GM12892 (cell line): ENCODE results near the gene RAB25.
"Not testable (repeated sequence)": the region's sequence is repeated elsewhere in the genome, so short reads cannot be mapped to it uniquely, and the experiment has no call there.

Experiments
- DNase-seq: peaks from one replicate; pipeline ENCODE4 v3.0.0; 2011; ENCODE audit not compliant: insufficient read length
- FAIRE-seq: peaks from 2 replicates; lab custom pipeline; 2011; peaks lifted over from hg19 to GRCh38; lab: Jason Lieb, UNC
- POLR2A ChIP-seq: IDR thresholded peaks from 2 replicates; pipeline ENCODE4 v1.6.1; 2011; ENCODE audit warnings: low read depth, low read length, control low read depth
- POLR2AphosphoS5 ChIP-seq: IDR thresholded peaks from 2 replicates; pipeline ENCODE4 v1.6.1; 2011; ENCODE audit warnings: low read depth, low read length, control low read depth
- TAF1 ChIP-seq: IDR thresholded peaks from 2 replicates; pipeline ENCODE4 v1.6.1; 2011; ENCODE audit warnings: low read depth, mild to moderate bottlenecking, control low read depth, low read length, borderline replicate concordance

The RAB25 gene

GRCh38 chr1:156056326-156056849, 4.6 kb upstream of the RAB25 start:
- TF ChIP-seq POLR2A (no peak), TAF1 (no peak), POLR2AphosphoS5 (no peak)
- FAIRE-seq (no peak), DNase-seq (no peak)

GRCh38 chr1:156062189-156062588, 1.2 kb downstream of the RAB25 start:
- TF ChIP-seq POLR2A, result no peak
- TF ChIP-seq TAF1, result no peak
- no peak for TF ChIP-seq POLR2AphosphoS5
- DNase-seq (no peak), FAIRE-seq (no peak)

GRCh38 chr1:156063997-156064285, 3.0 kb downstream of the RAB25 start:
- FAIRE-seq, result no peak
- TF ChIP-seq POLR2AphosphoS5 (no peak), POLR2A (no peak), TAF1 (no peak)
- no peak for DNase-seq

GRCh38 chr1:156064615-156065014, 3.7 kb downstream of the RAB25 start:
- TF ChIP-seq POLR2AphosphoS5 (no peak), POLR2A (no peak), TAF1 (no peak)
- FAIRE-seq (no peak), DNase-seq (no peak)

GRCh38 chr1:156065212-156065611, 4.3 kb downstream of the RAB25 start:
- FAIRE-seq (no peak), DNase-seq (no peak)
- TF ChIP-seq POLR2AphosphoS5, result no peak

GRCh38 chr1:156065871-156066270, 4.9 kb downstream of the RAB25 start:
- TF ChIP-seq TAF1, result no peak
- TF ChIP-seq POLR2AphosphoS5, result no peak
- TF ChIP-seq POLR2A, result no peak
- no peak for DNase-seq
- no peak for FAIRE-seq

GRCh38 chr1:156067262-156067661, 6.3 kb downstream of the RAB25 start:
- FAIRE-seq, result no peak
- no peak for DNase-seq
- TF ChIP-seq TAF1, result no peak
- TF ChIP-seq POLR2A, result no peak
- TF ChIP-seq POLR2AphosphoS5, result no peak

- FAIRE-seq, result no peak
These were observed 8.8 kb downstream of the RAB25 start for GRCh38 chr1:156069490-156070455.

GRCh38 chr1:156070548-156070947, 9.6 kb downstream of the RAB25 start:
- no peak for TF ChIP-seq POLR2AphosphoS5
- TF ChIP-seq POLR2A, result no peak
- TF ChIP-seq TAF1, result no peak
- DNase-seq (no peak), FAIRE-seq (no peak)

More at GRCh38 chr1:156069490-156070455, 8.8 kb downstream of the RAB25 start:
- no peak for DNase-seq
- no peak for TF ChIP-seq TAF1
- no peak for TF ChIP-seq POLR2AphosphoS5
- TF ChIP-seq POLR2A, result no peak

GRCh38 chr1:156071332-156071816, 10.4 kb downstream of the RAB25 start:
- not testable (repeated sequence) for DNase-seq, FAIRE-seq

GRCh38 chr1:156072251-156072650, 11.3 kb downstream of the RAB25 start:
- no peak for FAIRE-seq
- no peak for DNase-seq
- TF ChIP-seq TAF1 (no peak), POLR2AphosphoS5 (no peak), POLR2A (no peak)

- no peak for FAIRE-seq
- TF ChIP-seq POLR2AphosphoS5 (no peak), POLR2A (no peak)
These were observed 12.2 kb downstream of the RAB25 start for GRCh38 chr1:156073110-156073687.

More at GRCh38 chr1:156073110-156073687, 12.2 kb downstream of the RAB25 start:
- no peak for DNase-seq
